SK-N-SH treated with all-trans-retinoic acid at 6 μM for 48 hours (cell line): Measurements from ENCODE around the gene C17orf100.

ENCODE experiments used
- ATAC-seq: fragments of 200-7000 bp; cut with Tn5 transposase; 3 replicates; pipeline ENCODE4 v1.9.1; 2020; ENCODE audit warnings: mild to moderate bottlenecking, moderate library complexity
- ARNTL ChIP-seq: fragments of 450-650 bp; formaldehyde crosslinking; IDR thresholded peaks from 2 replicates; pipeline ENCODE4 v1.5.0; 2020; ENCODE audit warnings: low read depth, mild to moderate bottlenecking, moderate library complexity, borderline replicate concordance
- BACH2 ChIP-seq: fragments of 250-450 bp; sonication (Bioruptor Pico); IDR thresholded peaks from 2 replicates; pipeline ENCODE4 v1.9.0; 2021; ENCODE audit warnings: mild to moderate bottlenecking, borderline replicate concordance
- CSDC2 ChIP-seq: fragments of 250-450 bp; sonication (Bioruptor Pico); IDR thresholded peaks from 2 replicates; pipeline ENCODE4 v1.5.0; 2020; ENCODE audit warnings: mild to moderate bottlenecking, moderate library complexity
- ESRRG ChIP-seq: fragments of 250-450 bp; sonication (Bioruptor Pico); IDR thresholded peaks from 2 replicates; pipeline ENCODE4 v1.6.1; 2021; ENCODE audit warnings: mild to moderate bottlenecking
- GLIS3 ChIP-seq: fragments of 250-450 bp; sonication (Bioruptor Pico); IDR thresholded peaks from 2 replicates; pipeline ENCODE4 v1.5.0; 2020; ENCODE audit warnings: mild to moderate bottlenecking, moderate library complexity
- ISL1 ChIP-seq: fragments of 250-450 bp; sonication (Bioruptor Pico); IDR thresholded peaks from 2 replicates; pipeline ENCODE4 v2.1.2; 2022; ENCODE audit warnings: mild to moderate bottlenecking, moderate library complexity
- OSR1 ChIP-seq: fragments of 250-450 bp; sonication (Bioruptor Pico); IDR thresholded peaks from 2 replicates; pipeline ENCODE4 v1.8.0; 2022; ENCODE audit warnings: moderate library complexity, mild to moderate bottlenecking, inconsistent platforms
- PPARA ChIP-seq: fragments of 250-450 bp; sonication (Bioruptor Pico); IDR thresholded peaks from 2 replicates; pipeline ENCODE4 v1.5.0; 2020; ENCODE audit warnings: mild to moderate bottlenecking, borderline replicate concordance
- SNAI2 ChIP-seq: fragments of 250-450 bp; sonication (Bioruptor Pico); IDR thresholded peaks from 2 replicates; pipeline ENCODE4 v1.5.0; 2020; ENCODE audit warnings: mild to moderate bottlenecking, moderate library complexity
- TCF4 ChIP-seq: fragments of 250-450 bp; sonication (Bioruptor Pico); IDR thresholded peaks from 2 replicates; pipeline ENCODE4 v1.8.0; 2021; ENCODE audit warnings: mild to moderate bottlenecking, moderate library complexity, borderline replicate concordance
- TOX ChIP-seq: fragments of 250-450 bp; sonication (Bioruptor Pico); IDR thresholded peaks from 2 replicates; pipeline ENCODE4 v1.8.0; 2021; ENCODE audit warnings: mild to moderate bottlenecking, moderate library complexity, borderline replicate concordance
- ZC3H10 ChIP-seq: fragments of 250-450 bp; sonication (Bioruptor Pico); IDR thresholded peaks from 2 replicates; pipeline ENCODE4 v1.5.1; 2021; ENCODE audit warnings: mild to moderate bottlenecking, moderate library complexity
- ZFP3 ChIP-seq: fragments of 250-450 bp; sonication (Bioruptor Pico); IDR thresholded peaks from 2 replicates; pipeline ENCODE4 v1.5.0; 2020; ENCODE audit warnings: mild to moderate bottlenecking, moderate library complexity
- ZFP30 ChIP-seq: fragments of 450-650 bp; formaldehyde crosslinking; IDR thresholded peaks from 2 replicates; pipeline ENCODE4 v1.5.0; 2022; ENCODE audit warnings: mild to moderate bottlenecking, moderate library complexity
- ZNF565 ChIP-seq: fragments of 450-650 bp; formaldehyde crosslinking; conservative IDR thresholded peaks from 2 replicates; pipeline ENCODE4 v1.5.0; 2020; ENCODE audit warnings: low read depth, mild to moderate bottlenecking, moderate library complexity
- ZNF70 ChIP-seq: fragments of 450-650 bp; formaldehyde crosslinking; IDR thresholded peaks from 2 replicates; pipeline ENCODE4 v1.5.0; 2020; ENCODE audit warnings: mild to moderate bottlenecking, moderate library complexity
- ZNF8 ChIP-seq: fragments of 450-650 bp; formaldehyde crosslinking; IDR thresholded peaks from 2 replicates; pipeline ENCODE4 v1.5.0; 2020; ENCODE audit warnings: mild to moderate bottlenecking, moderate library complexity
- TF ChIP-seq, protein P1 (sequence below): fragments of 250-450 bp; sonication (Bioruptor Pico); IDR thresholded peaks from 2 replicates; pipeline ENCODE4 v1.8.0; 2020; ENCODE audit warnings: mild to moderate bottlenecking, moderate library complexity, borderline replicate concordance
- TF ChIP-seq, protein P2 (sequence below): fragments of 250-450 bp; sonication (Bioruptor Pico); IDR thresholded peaks from 2 replicates; pipeline ENCODE4 v1.5.0; 2020; ENCODE audit warnings: mild to moderate bottlenecking, moderate library complexity
- TF ChIP-seq, protein P3 (sequence below): fragments of 250-450 bp; sonication (Bioruptor Pico); IDR thresholded peaks from 2 replicates; pipeline ENCODE4 v1.8.0; 2021; ENCODE audit warnings: low read depth, mild to moderate bottlenecking, moderate library complexity, borderline replicate concordance
- TF ChIP-seq, protein P4 (sequence below): fragments of 250-450 bp; sonication (Bioruptor Pico); IDR thresholded peaks from 2 replicates; pipeline ENCODE4 v1.5.1; 2020; ENCODE audit warnings: low read depth, mild to moderate bottlenecking, moderate library complexity
- TF ChIP-seq, protein P5 (sequence below): fragments of 250-450 bp; sonication (Bioruptor Pico); IDR thresholded peaks from 2 replicates; pipeline ENCODE4 v1.5.1; 2021; ENCODE audit warnings: mild to moderate bottlenecking, moderate library complexity

Gene C17orf100

DNA sequence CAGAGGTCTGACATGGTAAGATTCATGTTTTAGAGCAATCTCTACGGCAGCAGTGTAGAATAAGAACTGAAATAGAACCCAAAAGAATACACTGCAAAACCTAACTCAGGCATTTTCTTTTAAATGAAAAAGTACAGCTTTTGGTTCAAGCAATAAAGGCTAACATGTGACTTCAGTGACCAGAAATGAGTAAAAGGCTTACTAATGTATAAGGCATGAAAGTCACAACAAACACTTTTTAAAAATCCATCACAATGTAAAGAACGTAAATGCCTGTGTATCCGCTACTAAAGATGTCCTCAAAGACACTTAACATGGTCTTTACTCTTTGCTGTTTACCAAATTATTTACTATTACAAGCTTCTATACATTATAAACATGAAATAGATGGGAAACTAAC, 27.6 kb upstream of the C17orf100 start:
- TF ChIP-seq, protein P1, sequence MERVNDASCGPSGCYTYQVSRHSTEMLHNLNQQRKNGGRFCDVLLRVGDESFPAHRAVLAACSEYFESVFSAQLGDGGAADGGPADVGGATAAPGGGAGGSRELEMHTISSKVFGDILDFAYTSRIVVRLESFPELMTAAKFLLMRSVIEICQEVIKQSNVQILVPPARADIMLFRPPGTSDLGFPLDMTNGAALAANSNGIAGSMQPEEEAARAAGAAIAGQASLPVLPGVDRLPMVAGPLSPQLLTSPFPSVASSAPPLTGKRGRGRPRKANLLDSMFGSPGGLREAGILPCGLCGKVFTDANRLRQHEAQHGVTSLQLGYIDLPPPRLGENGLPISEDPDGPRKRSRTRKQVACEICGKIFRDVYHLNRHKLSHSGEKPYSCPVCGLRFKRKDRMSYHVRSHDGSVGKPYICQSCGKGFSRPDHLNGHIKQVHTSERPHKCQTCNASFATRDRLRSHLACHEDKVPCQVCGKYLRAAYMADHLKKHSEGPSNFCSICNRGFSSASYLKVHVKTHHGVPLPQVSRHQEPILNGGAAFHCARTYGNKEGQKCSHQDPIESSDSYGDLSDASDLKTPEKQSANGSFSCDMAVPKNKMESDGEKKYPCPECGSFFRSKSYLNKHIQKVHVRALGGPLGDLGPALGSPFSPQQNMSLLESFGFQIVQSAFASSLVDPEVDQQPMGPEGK: no peak
- TF ChIP-seq ZFP3 (CRISPR knock-in tag) (no peak), ZNF8 (CRISPR knock-in tag) (no peak), ISL1 (CRISPR knock-in tag) (no peak), ESRRG (CRISPR knock-in tag) (no peak), TOX (no peak), OSR1 (no peak), ZNF70 (CRISPR knock-in tag) (no peak), CSDC2 (no peak), ARNTL (CRISPR knock-in tag) (no peak), BACH2 (no peak), ZC3H10 (CRISPR knock-in tag) (no peak), ZNF565 (CRISPR knock-in tag) (no peak), ZFP30 (no peak), GLIS3 (CRISPR knock-in tag) (no peak), PPARA (CRISPR knock-in tag) (no peak), TCF4 (CRISPR knock-in tag) (no peak)
- TF ChIP-seq, protein P2, sequence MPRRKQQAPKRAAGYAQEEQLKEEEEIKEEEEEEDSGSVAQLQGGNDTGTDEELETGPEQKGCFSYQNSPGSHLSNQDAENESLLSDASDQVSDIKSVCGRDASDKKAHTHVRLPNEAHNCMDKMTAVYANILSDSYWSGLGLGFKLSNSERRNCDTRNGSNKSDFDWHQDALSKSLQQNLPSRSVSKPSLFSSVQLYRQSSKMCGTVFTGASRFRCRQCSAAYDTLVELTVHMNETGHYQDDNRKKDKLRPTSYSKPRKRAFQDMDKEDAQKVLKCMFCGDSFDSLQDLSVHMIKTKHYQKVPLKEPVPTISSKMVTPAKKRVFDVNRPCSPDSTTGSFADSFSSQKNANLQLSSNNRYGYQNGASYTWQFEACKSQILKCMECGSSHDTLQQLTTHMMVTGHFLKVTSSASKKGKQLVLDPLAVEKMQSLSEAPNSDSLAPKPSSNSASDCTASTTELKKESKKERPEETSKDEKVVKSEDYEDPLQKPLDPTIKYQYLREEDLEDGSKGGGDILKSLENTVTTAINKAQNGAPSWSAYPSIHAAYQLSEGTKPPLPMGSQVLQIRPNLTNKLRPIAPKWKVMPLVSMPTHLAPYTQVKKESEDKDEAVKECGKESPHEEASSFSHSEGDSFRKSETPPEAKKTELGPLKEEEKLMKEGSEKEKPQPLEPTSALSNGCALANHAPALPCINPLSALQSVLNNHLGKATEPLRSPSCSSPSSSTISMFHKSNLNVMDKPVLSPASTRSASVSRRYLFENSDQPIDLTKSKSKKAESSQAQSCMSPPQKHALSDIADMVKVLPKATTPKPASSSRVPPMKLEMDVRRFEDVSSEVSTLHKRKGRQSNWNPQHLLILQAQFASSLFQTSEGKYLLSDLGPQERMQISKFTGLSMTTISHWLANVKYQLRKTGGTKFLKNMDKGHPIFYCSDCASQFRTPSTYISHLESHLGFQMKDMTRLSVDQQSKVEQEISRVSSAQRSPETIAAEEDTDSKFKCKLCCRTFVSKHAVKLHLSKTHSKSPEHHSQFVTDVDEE (CRISPR knock-in tag): no peak
- TF ChIP-seq, protein P3, sequence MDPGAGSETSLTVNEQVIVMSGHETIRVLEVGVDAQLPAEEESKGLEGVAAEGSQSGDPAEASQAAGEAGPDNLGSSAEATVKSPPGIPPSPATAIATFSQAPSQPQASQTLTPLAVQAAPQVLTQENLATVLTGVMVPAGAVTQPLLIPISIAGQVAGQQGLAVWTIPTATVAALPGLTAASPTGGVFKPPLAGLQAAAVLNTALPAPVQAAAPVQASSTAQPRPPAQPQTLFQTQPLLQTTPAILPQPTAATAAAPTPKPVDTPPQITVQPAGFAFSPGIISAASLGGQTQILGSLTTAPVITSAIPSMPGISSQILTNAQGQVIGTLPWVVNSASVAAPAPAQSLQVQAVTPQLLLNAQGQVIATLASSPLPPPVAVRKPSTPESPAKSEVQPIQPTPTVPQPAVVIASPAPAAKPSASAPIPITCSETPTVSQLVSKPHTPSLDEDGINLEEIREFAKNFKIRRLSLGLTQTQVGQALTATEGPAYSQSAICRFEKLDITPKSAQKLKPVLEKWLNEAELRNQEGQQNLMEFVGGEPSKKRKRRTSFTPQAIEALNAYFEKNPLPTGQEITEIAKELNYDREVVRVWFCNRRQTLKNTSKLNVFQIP: no peak
- TF ChIP-seq, protein P4, sequence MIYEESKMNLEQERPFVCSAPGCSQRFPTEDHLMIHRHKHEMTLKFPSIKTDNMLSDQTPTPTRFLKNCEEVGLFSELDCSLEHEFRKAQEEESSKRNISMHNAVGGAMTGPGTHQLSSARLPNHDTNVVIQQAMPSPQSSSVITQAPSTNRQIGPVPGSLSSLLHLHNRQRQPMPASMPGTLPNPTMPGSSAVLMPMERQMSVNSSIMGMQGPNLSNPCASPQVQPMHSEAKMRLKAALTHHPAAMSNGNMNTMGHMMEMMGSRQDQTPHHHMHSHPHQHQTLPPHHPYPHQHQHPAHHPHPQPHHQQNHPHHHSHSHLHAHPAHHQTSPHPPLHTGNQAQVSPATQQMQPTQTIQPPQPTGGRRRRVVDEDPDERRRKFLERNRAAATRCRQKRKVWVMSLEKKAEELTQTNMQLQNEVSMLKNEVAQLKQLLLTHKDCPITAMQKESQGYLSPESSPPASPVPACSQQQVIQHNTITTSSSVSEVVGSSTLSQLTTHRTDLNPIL: no peak
- TF ChIP-seq, all 23 proteins: peak for 0
- no peak for ATAC-seq

GRCh38 chr17:6626616-6627015, 24.9 kb upstream of the C17orf100 start:
- ATAC-seq: no peak
- TF ChIP-seq CSDC2 (no peak), SNAI2 (no peak), TCF4 (CRISPR knock-in tag) (no peak), OSR1 (no peak), ZNF565 (CRISPR knock-in tag) (no peak), TOX (no peak), ZNF70 (CRISPR knock-in tag) (no peak), ARNTL (CRISPR knock-in tag) (no peak), ISL1 (CRISPR knock-in tag) (no peak), ZC3H10 (CRISPR knock-in tag) (no peak), ZFP3 (CRISPR knock-in tag) (no peak), PPARA (CRISPR knock-in tag) (no peak), ZNF8 (CRISPR knock-in tag) (no peak)
- TF ChIP-seq, protein P3: no peak
- TF ChIP-seq, protein P1: no peak
- TF ChIP-seq, protein P2 (CRISPR knock-in tag): no peak
- TF ChIP-seq, protein P5, sequence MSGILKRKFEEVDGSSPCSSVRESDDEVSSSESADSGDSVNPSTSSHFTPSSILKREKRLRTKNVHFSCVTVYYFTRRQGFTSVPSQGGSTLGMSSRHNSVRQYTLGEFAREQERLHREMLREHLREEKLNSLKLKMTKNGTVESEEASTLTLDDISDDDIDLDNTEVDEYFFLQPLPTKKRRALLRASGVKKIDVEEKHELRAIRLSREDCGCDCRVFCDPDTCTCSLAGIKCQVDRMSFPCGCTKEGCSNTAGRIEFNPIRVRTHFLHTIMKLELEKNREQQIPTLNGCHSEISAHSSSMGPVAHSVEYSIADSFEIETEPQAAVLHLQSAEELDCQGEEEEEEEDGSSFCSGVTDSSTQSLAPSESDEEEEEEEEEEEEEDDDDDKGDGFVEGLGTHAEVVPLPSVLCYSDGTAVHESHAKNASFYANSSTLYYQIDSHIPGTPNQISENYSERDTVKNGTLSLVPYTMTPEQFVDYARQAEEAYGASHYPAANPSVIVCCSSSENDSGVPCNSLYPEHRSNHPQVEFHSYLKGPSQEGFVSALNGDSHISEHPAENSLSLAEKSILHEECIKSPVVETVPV (CRISPR knock-in tag): no peak
